ENCODE results near the gene EMD. TPM values are rescaled to one million over a fixed set of nuclear protein-coding genes. Genes with fewer than 3 reads are reported as not detected.
"Not testable (repeated sequence)": the region's sequence is repeated elsewhere in the genome, so short reads cannot be mapped to it uniquely, and the experiment has no call there.

The EMD gene
- total RNA-seq, 2 donors from 2014 or later = 61.4 to 66.1 TPM

- Histone ChIP-seq H3K27me3 (replicated peaks; ENCODE audit: insufficient read depth) (no peaks in the 10 kb centered on the region), H3K36me3 (no peaks in the 10 kb centered on the region), H3K4me1 (replicated peaks) (no peaks in the 10 kb centered on the region), H3K4me3 (peak overlapping the region; percentile 56 to 62), H3K9me3 (no peaks in the 10 kb centered on the region), H3K27ac (peak overlapping the region; percentile 95 to 96)
- TF ChIP-seq CTCF (IDR thresholded peaks at IDR 0.05) (no peak), POLR2A (IDR thresholded peaks at IDR 0.05) (no peak), POLR2AphosphoS5 (IDR thresholded peaks at IDR 0.05) (no peak)
- WGBS = 29% methylated on average over 14 of the region's 14 CpGs
- DNase-seq (ENCODE audit: low spot score) = no peak
- intact Hi-C loops (cut with DNase I) = loop anchor here (5.0 kb wide), 2 partner anchors 38 to 133 kb away; partner anchors contain the start of gene GDI1
These were observed 20.7 kb downstream of the EMD start for GRCh38 chrX:154399527-154400368.

- not testable (repeated sequence) for H3K4me1 ChIP-seq (replicated peaks); H3K9me3 ChIP-seq; H3K27me3 ChIP-seq (replicated peaks; ENCODE audit: insufficient read depth); DNase-seq (ENCODE audit: low spot score); H3K36me3 ChIP-seq; H3K4me3 ChIP-seq
- intact Hi-C loops (cut with DNase I) = loop anchor here (5.0 kb wide), 1 partner anchor 37 kb away; the partner anchor contains the start of gene GDI1
- H3K27ac ChIP-seq = peak overlapping the region; percentile 95 to 96
- 71% methylated on average over 6 of the region's 6 CpGs for WGBS
These were observed 21.3 kb downstream of the EMD start for GRCh38 chrX:154400369-154400817.

DNA sequence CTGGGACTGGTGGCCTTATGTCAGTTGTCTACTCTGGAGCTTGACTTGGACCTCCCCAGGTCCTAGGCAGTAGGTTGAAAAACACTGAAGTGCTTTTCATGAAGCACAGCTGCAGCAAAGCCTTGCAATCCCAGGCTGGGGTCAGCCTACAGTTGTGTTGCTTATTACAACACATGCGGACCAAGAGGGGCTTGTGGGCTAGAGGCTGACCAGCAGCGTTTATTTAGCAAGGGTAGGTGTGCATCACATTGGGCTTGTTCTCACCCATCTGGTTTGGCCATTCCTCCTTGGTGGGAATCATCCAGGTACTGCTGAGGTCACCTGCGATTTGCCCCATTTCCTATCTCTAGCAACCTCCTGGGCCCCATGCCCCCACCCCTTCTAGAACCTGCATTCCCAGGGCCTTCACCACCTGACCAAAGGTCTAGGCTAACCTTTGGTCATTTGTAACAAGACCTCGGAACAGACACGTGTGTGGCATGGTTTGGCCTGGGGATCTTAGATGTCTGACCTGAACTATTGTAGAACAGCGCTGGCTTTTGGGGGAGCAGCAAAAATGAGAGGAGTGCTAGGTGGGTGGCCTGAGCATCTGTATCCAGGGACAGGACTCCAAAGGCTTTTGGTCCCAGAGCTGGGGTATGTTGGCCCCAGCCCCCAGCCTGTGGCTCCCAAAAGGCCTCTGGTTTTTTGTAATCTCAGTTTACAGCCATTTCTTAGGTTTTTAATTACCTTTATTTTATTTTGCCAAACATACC is 22.1 kb downstream of the EMD start:
- Histone ChIP-seq H3K4me1 (replicated peaks) (no peaks in the 10 kb centered on the region), H3K4me3 (no peak overlapping the region), H3K27me3 (replicated peaks; ENCODE audit: insufficient read depth) (no peaks in the 10 kb centered on the region), H3K27ac (peak overlapping the region; percentile 27 to 63), H3K9me3 (no peaks in the 10 kb centered on the region), H3K36me3 (no peaks in the 10 kb centered on the region)
- intact Hi-C loops (cut with DNase I) = loop anchor here (5.0 kb wide), 1 partner anchor 36 kb away; the partner anchor contains the start of gene GDI1
- no peak for TF ChIP-seq CTCF (IDR thresholded peaks at IDR 0.05)
- TF ChIP-seq POLR2AphosphoS5 (IDR thresholded peaks at IDR 0.05) = no peak
- no peak for TF ChIP-seq POLR2A (IDR thresholded peaks at IDR 0.05)
- no peak for DNase-seq (ENCODE audit: low spot score)
- 18% methylated on average over 5 of the region's 6 CpGs for WGBS

- Histone ChIP-seq H3K9me3 (no peaks in the 10 kb centered on the region), H3K27ac (peak overlapping the region; percentile 46 to 63), H3K4me1 (replicated peaks) (no peaks in the 10 kb centered on the region), H3K27me3 (replicated peaks; ENCODE audit: insufficient read depth) (no peaks in the 10 kb centered on the region), H3K36me3 (no peaks in the 10 kb centered on the region), H3K4me3 (no peak overlapping the region)
- WGBS = 26% methylated on average over 6 of the region's 6 CpGs
- intact Hi-C loops (cut with DNase I) = loop anchor here (5.0 kb wide), 1 partner anchor 35 kb away; the partner anchor contains the start of gene GDI1
- peak; percentile 30 for DNase-seq (ENCODE audit: low spot score)
- TF ChIP-seq CTCF (IDR thresholded peaks at IDR 0.05) (no peak), POLR2AphosphoS5 (IDR thresholded peaks at IDR 0.05) (peak; percentile 53), POLR2A (IDR thresholded peaks at IDR 0.05) (no peak)
These were observed 23.0 kb downstream of the EMD start for GRCh38 chrX:154401918-154402621.

Measured in prostate gland (tissue), 2 donors.